GM19463 (cell line): ENCODE data around the gene PPIF.
A peak's percentile ranks its signal among the peaks of the same experiment; 100 is the strongest.

Experiments used
- ATAC-seq: cut with Tn5 transposase; IDR thresholded peaks from one replicate; pipeline ENCODE4 v1.9.1; 2021; ENCODE audit warnings: mild to moderate bottlenecking, moderate library complexity; ENCODE audit not compliant: unreplicated experiment

Gene PPIF

GRCh38 chr10:79399223-79399831 lies 52.1 kb downstream of the PPIF start:
- ATAC-seq: no peak

- peak; percentile 53 for ATAC-seq
Observed at GRCh38 chr10:79400146-79401004, 53.1 kb downstream of the PPIF start.

GRCh38 chr10:79401015-79401921 lies 54.0 kb downstream of the PPIF start:
- ATAC-seq: no peak

- no peak for ATAC-seq
Observed at GRCh38 chr10:79402625-79402946, 55.3 kb downstream of the PPIF start.

GRCh38 chr10:79402951-79403350 lies 55.7 kb downstream of the PPIF start:
- ATAC-seq: no peak

GRCh38 chr10:79403441-79404230 lies 56.4 kb downstream of the PPIF start:
- ATAC-seq: no peak

GRCh38 chr10:79404231-79404609 lies 57.0 kb downstream of the PPIF start:
- no peak for ATAC-seq

GRCh38 chr10:79404690-79405131 lies 57.4 kb downstream of the PPIF start:
- no peak for ATAC-seq
